Kidney epithelial cell (primary cell): ENCODE measurements around the gene PLA2G12B. TPM values are rescaled to one million over a fixed set of nuclear protein-coding genes. Genes with fewer than 3 reads are reported as not detected.
A peak's percentile ranks its signal among the peaks of the same experiment; 100 is the strongest.

Experiments
- DNase-seq: peaks from one replicate; pipeline ENCODE4 v3.0.0-alpha.2; 2010; ENCODE audit warnings: low read depth
- H3K27me3 ChIP-seq: 2 replicates; pipeline ENCODE4 v1.6.0; 2011; ENCODE audit warnings: low read length; ENCODE audit not compliant: control insufficient read depth, insufficient read depth
- H3K36me3 ChIP-seq: 2 replicates; pipeline ENCODE4 v1.5.1; 2011; ENCODE audit warnings: low read length; ENCODE audit not compliant: control insufficient read depth, insufficient read depth
- H3K4me3 ChIP-seq: 2 replicates; pipeline ENCODE4 v1.5.1; 2011; ENCODE audit warnings: low read depth, mild to moderate bottlenecking, control low read depth, low read length
- CTCF ChIP-seq: IDR thresholded peaks from 2 replicates; pipeline ENCODE4 v1.5.1; 2011; ENCODE audit warnings: mild to moderate bottlenecking, moderate library complexity, low read length, control low read depth, inconsistent platforms; ENCODE audit not compliant: insufficient read depth, poor library complexity, severe bottlenecking
- total RNA-seq: library from RNA; depleted of rRNA; stranded (reverse); fragments of >200 nt; gene quantifications from 2 replicates; pipeline ENCODE4 v1.2.3, GENCODE V29; 2015

The PLA2G12B gene
- total RNA-seq, 1 donor from 2014 or later = not detected

DNA sequence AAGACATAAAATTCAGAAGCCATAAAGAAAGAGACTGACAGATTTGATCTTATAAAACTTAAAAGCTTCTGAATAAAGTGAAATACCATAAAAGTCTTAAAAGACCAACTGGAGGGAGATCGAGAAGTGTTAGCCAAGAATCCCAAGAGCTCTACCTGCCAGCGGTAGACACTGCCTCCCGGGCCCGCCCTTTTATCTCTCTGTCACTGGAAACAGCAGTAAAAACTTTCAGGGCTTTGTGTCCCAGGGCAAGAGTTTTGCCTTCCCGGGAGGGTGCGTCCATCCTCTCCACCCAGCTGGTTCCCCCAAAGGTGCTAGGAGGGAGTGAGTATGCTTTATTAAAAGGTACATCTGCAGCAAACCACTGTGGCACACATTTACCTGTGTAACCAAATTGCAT lies 5.8 kb downstream of the PLA2G12B start:
- Histone ChIP-seq H3K27me3 (no peaks in the 10 kb centered on the region), H3K4me3 (no peak overlapping the region), H3K36me3 (no peaks in the 10 kb centered on the region)
- no peak for DNase-seq
- TF ChIP-seq CTCF = no peak

DNA sequence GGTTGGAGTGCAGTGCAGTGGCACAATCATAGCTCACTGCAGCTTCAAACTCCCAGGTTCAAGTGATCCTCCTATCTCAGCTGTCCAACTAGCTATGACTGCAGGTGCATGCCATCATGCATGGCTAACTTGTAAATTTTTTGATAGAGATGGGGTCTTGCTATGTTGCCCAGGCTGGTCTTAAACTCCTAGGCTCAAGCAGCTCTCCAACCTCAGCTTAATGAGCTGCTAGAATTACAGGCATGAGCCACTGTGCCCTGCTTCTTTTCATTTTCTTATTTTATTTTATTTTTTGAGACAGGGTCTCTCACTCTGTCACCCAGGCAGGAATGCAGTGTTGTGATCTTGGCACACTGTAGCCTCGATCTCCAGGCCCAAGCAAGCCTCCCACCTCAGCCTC lies 7.6 kb downstream of the PLA2G12B start:
- H3K4me3 ChIP-seq = no peak overlapping the region
- no peak for DNase-seq
- no peaks in the 10 kb centered on the region for H3K27me3 ChIP-seq
- TF ChIP-seq CTCF = no peak
- H3K36me3 ChIP-seq = no peaks in the 10 kb centered on the region

- no peak for TF ChIP-seq CTCF
- Histone ChIP-seq H3K4me3 (no peak overlapping the region), H3K27me3 (no peaks in the 10 kb centered on the region), H3K36me3 (no peaks in the 10 kb centered on the region)
- DNase-seq = no peak
Observed at GRCh38 chr10:72943498-72944234, 10.9 kb downstream of the PLA2G12B start.

GRCh38 chr10:72935361-72935760 lies 19.2 kb downstream of the PLA2G12B start:
- Histone ChIP-seq H3K27me3 (no peaks in the 10 kb centered on the region), H3K36me3 (no peaks in the 10 kb centered on the region), H3K4me3 (no peak overlapping the region)
- no peak for TF ChIP-seq CTCF
- DNase-seq = peak; percentile 38

GRCh38 chr10:72932259-72933015 lies 22.2 kb downstream of the PLA2G12B start:
- no peak overlapping the region for H3K4me3 ChIP-seq
- H3K36me3 ChIP-seq = no peaks in the 10 kb centered on the region
- DNase-seq = no peak
- no peak for TF ChIP-seq CTCF
- H3K27me3 ChIP-seq = no peaks in the 10 kb centered on the region
